NT2/D1 (cell line): ENCODE results near the gene MYD88.
"Not testable (repeated sequence)": the region's sequence is repeated elsewhere in the genome, so short reads cannot be mapped to it uniquely, and the experiment has no call there.

ENCODE experiments used
- DNase-seq: peaks from one replicate; pipeline ENCODE4 v3.0.0-alpha.2; 2011; ENCODE audit warnings: low read depth, low spot score
- H3K27me3 ChIP-seq: 2 replicates; pipeline ENCODE4 v1.6.0; 2011; ENCODE audit warnings: mild to moderate bottlenecking; ENCODE audit not compliant: insufficient read length, insufficient read depth
- H3K36me3 ChIP-seq: 2 replicates; pipeline ENCODE4 v1.6.1; 2011; ENCODE audit warnings: mild to moderate bottlenecking, low read length, mixed read lengths; ENCODE audit not compliant: insufficient read depth, insufficient read length
- H3K4me1 ChIP-seq: 2 replicates; pipeline ENCODE4 v1.5.1; 2011; ENCODE audit not compliant: insufficient read depth, insufficient read length
- H3K4me3 ChIP-seq: 2 replicates; pipeline ENCODE4 v1.5.1; 2011; ENCODE audit warnings: low read depth; ENCODE audit not compliant: insufficient read length
- H3K9ac ChIP-seq: 2 replicates; pipeline ENCODE4 v1.6.0; 2011; ENCODE audit warnings: low read depth; ENCODE audit not compliant: insufficient read length
- H3K9me3 ChIP-seq: 2 replicates; pipeline ENCODE4 v1.5.1; 2011; ENCODE audit warnings: mild to moderate bottlenecking, low read length; ENCODE audit not compliant: insufficient read depth
- SUZ12 ChIP-seq: IDR thresholded peaks from 2 replicates; pipeline ENCODE4 v1.6.1; 2011; ENCODE audit not compliant: insufficient read length, insufficient read depth; ENCODE audit errors: extremely low read depth
- YY1 ChIP-seq: IDR thresholded peaks from 2 replicates; pipeline ENCODE4 v1.6.1; 2011; ENCODE audit not compliant: insufficient read length, insufficient read depth
- ZNF274 ChIP-seq: IDR thresholded peaks from 2 replicates; pipeline ENCODE4 v1.6.1; 2011; ENCODE audit warnings: mild to moderate bottlenecking, low read depth, low read length

The MYD88 gene

DNA sequence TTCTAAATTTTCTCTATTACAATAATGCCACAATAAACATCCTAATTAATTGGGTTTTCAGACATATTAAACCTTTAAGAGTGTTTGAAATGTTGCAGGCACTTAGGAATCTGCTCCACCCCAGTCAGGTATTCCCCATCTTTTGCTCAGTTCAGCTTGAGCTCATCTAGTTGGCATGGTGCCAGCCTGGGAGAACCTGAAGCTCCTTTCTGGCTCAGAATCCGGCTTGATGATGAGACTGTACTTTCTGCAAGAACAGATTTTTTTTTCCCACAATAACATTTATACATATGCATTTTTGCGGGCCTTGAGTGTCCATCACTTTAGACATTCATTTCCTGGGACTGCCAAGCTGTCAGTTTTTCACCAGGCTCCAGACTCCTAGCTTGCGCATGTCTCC is 19.1 kb downstream of the MYD88 start:
- Histone ChIP-seq H3K4me1 (no peaks in the 10 kb centered on the region), H3K9ac (no peak overlapping the region), H3K36me3 (no peaks in the 10 kb centered on the region), H3K9me3 (no peaks in the 10 kb centered on the region; the same call in 1 of the 2 replicates), H3K27me3 (no peaks in the 10 kb centered on the region), H3K4me3 (no peak overlapping the region)
- no peak for DNase-seq
- TF ChIP-seq ZNF274 (no peak), SUZ12 (no peak), YY1 (no peak)

DNA sequence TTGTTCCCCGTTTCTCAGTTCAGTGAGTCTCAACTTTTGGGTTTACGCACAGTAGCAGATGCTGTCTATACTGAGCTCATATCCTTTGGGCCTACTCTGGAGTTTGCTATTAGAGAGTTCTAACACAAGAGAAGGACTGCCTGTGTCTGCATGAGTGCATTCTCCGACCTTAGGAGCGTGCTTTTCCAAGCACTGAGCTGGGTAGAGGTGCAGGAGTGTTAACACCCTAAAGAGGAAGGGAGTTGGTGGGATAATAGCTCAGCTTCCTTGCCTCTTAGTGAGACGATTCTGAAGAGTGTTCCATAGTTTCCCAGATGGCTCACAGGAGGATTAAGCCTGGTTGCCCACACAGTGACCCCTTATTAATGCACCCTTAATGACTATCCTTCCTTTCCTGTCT is 20.0 kb downstream of the MYD88 start:
- Histone ChIP-seq H3K4me3 (no peak overlapping the region), H3K9ac (no peak overlapping the region), H3K9me3 (no peaks in the 10 kb centered on the region; the same call in 1 of the 2 replicates), H3K36me3 (no peaks in the 10 kb centered on the region), H3K27me3 (no peaks in the 10 kb centered on the region), H3K4me1 (no peaks in the 10 kb centered on the region)
- TF ChIP-seq ZNF274 (no peak), YY1 (no peak), SUZ12 (no peak)
- DNase-seq = no peak

DNA sequence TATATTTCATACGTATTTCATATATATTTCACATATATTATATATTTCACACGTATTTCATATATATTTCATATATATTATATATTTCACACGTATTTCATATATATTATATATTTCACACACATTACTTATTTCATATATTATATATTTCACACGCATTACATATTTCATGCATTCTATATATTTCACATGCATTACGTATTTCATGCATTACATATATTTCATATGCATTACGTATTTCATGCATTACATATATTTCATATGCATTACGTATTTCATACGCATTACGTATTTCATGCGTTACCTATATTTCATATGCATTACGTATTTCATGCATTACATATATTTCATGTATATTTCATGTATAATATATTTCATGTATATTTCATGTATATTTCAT is 22.2 kb downstream of the MYD88 start:
- not testable (repeated sequence) for H3K9ac ChIP-seq, H3K27me3 ChIP-seq, H3K4me3 ChIP-seq, H3K9me3 ChIP-seq, DNase-seq, H3K36me3 ChIP-seq, H3K4me1 ChIP-seq

DNA sequence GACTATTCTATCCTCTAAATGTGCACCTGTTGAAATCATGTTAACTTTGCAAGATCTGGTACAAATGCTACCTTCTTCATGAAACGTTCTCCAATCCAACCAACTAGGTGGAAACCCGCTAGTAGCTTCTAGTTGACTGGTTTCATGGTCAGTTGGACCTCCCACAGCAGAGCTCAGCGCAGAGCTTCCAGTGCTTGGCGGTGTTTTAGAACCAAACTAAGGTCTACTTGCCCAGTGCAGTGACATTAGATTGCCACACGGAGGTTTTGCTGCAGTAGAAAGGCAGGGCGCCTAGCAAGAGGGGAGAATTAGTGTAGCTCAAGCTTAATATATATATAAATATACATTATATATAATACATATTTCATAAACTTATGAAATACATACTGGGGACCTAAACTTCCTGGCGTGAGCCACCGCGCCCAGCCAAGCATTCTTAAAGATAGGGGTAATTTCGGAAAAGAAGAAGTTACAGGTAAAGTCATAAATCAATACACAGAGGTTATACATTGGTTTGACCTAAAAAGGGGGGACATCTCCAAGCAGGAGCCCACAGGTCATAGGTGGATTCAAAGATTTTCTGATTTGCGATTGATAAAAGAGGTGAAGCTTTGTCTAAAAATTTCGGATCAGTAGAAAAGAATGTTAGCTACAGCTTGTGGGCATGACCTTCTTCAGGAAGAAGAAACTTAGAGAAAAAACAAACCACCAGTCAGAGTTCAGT is 24.8 kb downstream of the MYD88 start:
- no peaks in the 10 kb centered on the region for H3K4me1 ChIP-seq
- no peak for TF ChIP-seq SUZ12
- no peak for TF ChIP-seq YY1
- TF ChIP-seq ZNF274 = no peak
- no peaks in the 10 kb centered on the region; the same call in 1 of the 2 replicates for H3K9me3 ChIP-seq
- no peak overlapping the region for H3K9ac ChIP-seq
- DNase-seq = no peak
- peaks cover 6% of the 10 kb centered on the region for H3K36me3 ChIP-seq
- H3K27me3 ChIP-seq = no peaks in the 10 kb centered on the region
- no peak overlapping the region for H3K4me3 ChIP-seq

DNA sequence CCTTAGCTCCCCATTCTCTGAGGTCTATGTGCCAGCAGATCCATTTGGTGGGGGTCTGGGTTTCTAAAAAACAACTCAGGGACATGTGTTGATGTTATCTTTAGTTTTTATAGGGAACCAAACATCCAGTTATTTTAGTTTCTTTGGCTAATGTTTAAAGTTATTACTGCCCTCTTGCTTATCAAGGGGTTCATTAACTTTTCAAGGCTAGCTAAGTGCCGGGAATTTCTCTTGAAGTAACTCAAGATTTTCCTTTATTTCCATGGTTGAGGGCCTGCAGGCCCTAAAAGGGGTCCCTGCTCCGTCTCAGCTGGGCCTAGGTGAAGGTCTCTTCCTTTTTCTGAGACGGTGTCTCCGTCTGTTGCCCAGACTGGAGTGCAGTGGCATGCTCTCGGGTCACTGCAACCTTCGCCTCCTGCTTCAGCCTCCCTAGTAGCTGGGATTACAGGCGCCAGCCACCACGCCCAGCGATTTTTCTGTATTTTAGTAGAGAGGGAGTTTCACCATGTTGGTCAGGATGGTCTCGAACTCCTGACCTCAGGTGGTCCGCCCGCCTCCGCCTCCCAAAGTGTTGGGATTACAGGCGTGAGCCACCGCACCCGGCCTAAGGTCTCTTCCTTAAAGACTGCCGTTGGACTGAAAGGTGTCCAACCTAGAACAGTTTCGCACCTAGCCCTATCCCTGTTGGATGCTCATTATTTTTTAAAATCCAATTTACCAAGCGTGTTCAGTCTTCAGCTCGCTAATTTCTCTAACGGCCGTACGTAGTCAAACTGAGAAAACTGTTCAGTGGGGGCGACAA is 25.6 kb downstream of the MYD88 start:
- no peak for DNase-seq
- TF ChIP-seq YY1 (no peak), ZNF274 (no peak), SUZ12 (no peak)
- peak overlapping the region; percentile 85 for H3K4me3 ChIP-seq
- no peaks in the 10 kb centered on the region for H3K4me1 ChIP-seq
- H3K36me3 ChIP-seq = peaks cover 6% of the 10 kb centered on the region
- no peaks in the 10 kb centered on the region; the same call in 1 of the 2 replicates for H3K9me3 ChIP-seq
- H3K9ac ChIP-seq = peak overlapping the region; percentile 84
- no peaks in the 10 kb centered on the region for H3K27me3 ChIP-seq

DNA sequence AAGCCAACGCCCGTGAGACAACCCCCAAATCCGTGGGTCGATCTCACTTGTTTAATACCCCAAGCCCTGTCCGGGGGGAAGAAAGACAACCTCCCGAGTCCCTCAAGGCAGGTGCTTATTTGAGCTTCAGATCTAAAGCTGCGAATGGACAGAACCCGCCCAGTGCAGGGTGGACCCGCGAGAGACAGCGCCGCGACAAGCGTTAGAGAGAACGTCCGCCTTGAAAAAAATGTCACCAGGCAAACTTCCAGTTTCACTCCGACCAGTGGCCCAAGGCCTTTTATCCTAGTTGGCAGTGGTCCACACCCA is 26.1 kb downstream of the MYD88 start:
- peak overlapping the region; percentile 84 for H3K9ac ChIP-seq
- no peaks in the 10 kb centered on the region for H3K27me3 ChIP-seq

DNA sequence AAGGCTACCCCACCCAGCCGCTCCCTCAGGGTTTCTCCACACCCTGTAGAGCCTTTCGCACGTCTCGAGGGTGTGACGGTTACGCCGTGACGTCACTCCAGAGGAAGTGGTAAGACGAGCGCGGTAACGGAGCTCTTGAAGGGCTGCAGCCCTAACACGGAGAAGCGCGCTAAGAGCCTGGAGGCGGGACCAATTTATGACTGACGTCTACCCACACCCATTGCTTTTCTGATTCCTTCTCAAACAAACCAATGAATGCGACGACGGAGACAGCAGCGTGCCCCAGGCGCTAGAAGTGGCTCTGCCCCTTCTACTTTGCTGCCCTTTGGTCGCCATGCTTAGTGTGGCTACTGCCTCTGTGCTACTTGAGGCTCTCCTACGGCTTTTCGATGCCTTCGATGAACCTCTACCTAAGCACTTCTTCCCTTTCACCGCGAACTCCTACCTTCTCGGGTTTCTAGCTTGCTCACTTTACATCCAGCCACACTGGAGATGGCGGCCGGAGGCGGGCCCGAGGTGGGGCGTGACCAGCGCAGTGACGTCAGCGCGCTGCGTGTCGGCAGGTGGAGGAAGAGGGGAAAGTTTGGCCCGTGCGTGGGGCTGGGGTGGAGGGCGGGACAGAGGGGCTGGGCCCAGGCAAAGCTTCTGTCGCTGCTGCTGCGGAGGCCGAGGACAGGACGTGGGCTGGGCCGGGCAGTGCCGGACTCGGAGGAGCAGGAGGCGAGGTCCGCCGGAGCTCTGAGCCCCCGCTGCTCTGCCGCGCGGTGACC is 26.7 kb downstream of the MYD88 start, which contains the start of gene OXSR1:
Gene OXSR1, plus strand, starts transcription at position 586 of the 770 bp plus-strand sequence. CDS start 340 bp downstream, outside the sequence.
- no peaks in the 10 kb centered on the region; the same call in 1 of the 2 replicates for H3K9me3 ChIP-seq
- TF ChIP-seq YY1 (peak; percentile 98), ZNF274 (no peak), SUZ12 (no peak)
- H3K9ac ChIP-seq = peak within 1 kb of the TSS; percentile 84
- no peaks in the 10 kb centered on the region for H3K27me3 ChIP-seq
- H3K36me3 ChIP-seq = peaks cover 6% of the 10 kb centered on the region
- peak within 1 kb of the TSS; percentile 85 for H3K4me3 ChIP-seq
- H3K4me1 ChIP-seq = no peaks in the 10 kb centered on the region
- DNase-seq = peak; percentile 97

More for the DNA sequence above, 26.1 kb downstream of the MYD88 start:
- Histone ChIP-seq H3K4me3 (peak overlapping the region; percentile 85), H3K36me3 (peaks cover 6% of the 10 kb centered on the region), H3K4me1 (no peaks in the 10 kb centered on the region), H3K9me3 (no peaks in the 10 kb centered on the region; the same call in 1 of the 2 replicates)
- TF ChIP-seq SUZ12 (no peak), ZNF274 (no peak), YY1 (no peak)
- no peak for DNase-seq
